Smooth muscle cell (in vitro differentiated cells): Measurements from ENCODE around the gene ANKMY1. TPM values are rescaled to one million over a fixed set of nuclear protein-coding genes. Genes with fewer than 3 reads are reported as not detected.

Experiments used
- DNase-seq: peaks from one replicate; lab custom pipeline; 2025; ENCODE audit not compliant: unreplicated experiment; lab: John Stamatoyannopoulos, UW
- H2AFZ ChIP-seq: fragments of 200-600 bp; sonication (generic); 2 replicates; pipeline ENCODE4 v1.6.0; 2016; ENCODE audit warnings: antibody characterized with exemption, low read depth, mild to moderate bottlenecking
- H3F3A ChIP-seq: fragments of 200-600 bp; sonication (generic); 2 replicates; pipeline ENCODE4 v1.6.0; 2017; ENCODE audit warnings: antibody characterized with exemption, low read depth
- H3K27ac ChIP-seq: fragments of 200-600 bp; sonication (generic); 2 replicates; pipeline ENCODE4 v1.5.1; 2016; ENCODE audit warnings: low read depth, mild to moderate bottlenecking
- H3K27me3 ChIP-seq: fragments of 200-600 bp; sonication (generic); 2 replicates; pipeline ENCODE4 v1.6.1; 2016; ENCODE audit warnings: low read depth, mild to moderate bottlenecking
- H3K36me3 ChIP-seq: fragments of 200-600 bp; sonication (generic); 2 replicates; pipeline ENCODE4 v1.5.1; 2016; ENCODE audit warnings: low read depth
- H3K4me1 ChIP-seq: fragments of 200-600 bp; sonication (generic); 2 replicates; pipeline ENCODE4 v1.5.1; 2016; ENCODE audit warnings: low read depth
- H3K4me2 ChIP-seq: fragments of 200-600 bp; sonication (generic); 2 replicates; pipeline ENCODE4 v1.6.0; 2016; ENCODE audit warnings: mild to moderate bottlenecking
- H3K4me3 ChIP-seq: fragments of 200-600 bp; sonication (generic); 2 replicates; pipeline ENCODE4 v1.5.1; 2016; ENCODE audit warnings: mild to moderate bottlenecking
- H3K79me2 ChIP-seq: fragments of 200-600 bp; sonication (generic); 2 replicates; pipeline ENCODE4 v1.6.0; 2016; ENCODE audit warnings: low read depth, mild to moderate bottlenecking
- H3K9ac ChIP-seq: fragments of 200-600 bp; sonication (generic); 2 replicates; pipeline ENCODE4 v1.6.0; 2016; ENCODE audit warnings: low read depth
- H3K9me3 ChIP-seq: fragments of 200-600 bp; sonication (generic); replicated peaks from 2 replicates; pipeline ENCODE4 v1.5.1; 2016; ENCODE audit warnings: low read depth
- H4K20me1 ChIP-seq: fragments of 200-600 bp; sonication (generic); 2 replicates; pipeline ENCODE4 v1.6.0; 2016; ENCODE audit warnings: low read depth
- CTCF ChIP-seq: fragments of 200-600 bp; sonication (generic); IDR thresholded peaks from 2 replicates; pipeline ENCODE4 v1.5.1; 2017; ENCODE audit warnings: borderline replicate concordance, mild to moderate bottlenecking, antibody characterized with exemption; ENCODE audit not compliant: insufficient read depth, poor library complexity, severe bottlenecking
- WGBS: methylation state at CpG from one replicate; pipeline ENCODE4 v1.1.7; 2016; ENCODE audit warnings: low lambda C conversion rate; 5-methylcytosine and 5-hydroxymethylcytosine counted together
- polyA plus RNA-seq: library from polyadenylated mRNA; unstranded; fragments of >200 nt; fragmentation: Nextera tagmentation; extraction: Ambion mirVana; gene quantifications from 2 replicates; pipeline ENCODE4 v1.2.1, GENCODE V29; 2016
- total RNA-seq: library from RNA; depleted of rRNA; stranded (reverse); fragments of >200 nt; gene quantifications from 2 replicates; pipeline ENCODE4 v1.2.3, GENCODE V29; 2014

The ANKMY1 gene
- total and polyA plus RNA-seq, 2 experiments from 2014 or later = 6.4 to 8.7 TPM

GRCh38 chr2:240577281-240578109, 19.7 kb upstream of the ANKMY1 start:
- H3K9ac ChIP-seq = no peak overlapping the region
- H4K20me1 ChIP-seq = peaks cover 54% of the 10 kb centered on the region
- H3K4me1 ChIP-seq = no peaks in the 10 kb centered on the region
- no peak overlapping the region for H3K27ac ChIP-seq
- H3K36me3 ChIP-seq = no peaks in the 10 kb centered on the region
- no peaks in the 10 kb centered on the region for H3K27me3 ChIP-seq
- H3F3A ChIP-seq = peaks cover 15% of the 10 kb centered on the region
- 95% methylated on average over 22 of the region's 26 CpGs for whole genome bisulfite sequencing
- H3K9me3 ChIP-seq = no peaks in the 10 kb centered on the region
- H3K4me3 ChIP-seq = no peak overlapping the region
- peaks cover 12% of the 10 kb centered on the region for H3K79me2 ChIP-seq
- DNase-seq = no peak
- no peak overlapping the region for H2AFZ ChIP-seq
- no peak overlapping the region for H3K4me2 ChIP-seq
- no peak for TF ChIP-seq CTCF

- Histone ChIP-seq H3K36me3 (no peaks in the 10 kb centered on the region), H3K4me2 (no peak overlapping the region), H3K9me3 (no peaks in the 10 kb centered on the region), H3F3A (peaks cover 15% of the 10 kb centered on the region), H2AFZ (no peak overlapping the region), H4K20me1 (peaks cover 50% of the 10 kb centered on the region), H3K9ac (no peak overlapping the region), H3K4me3 (no peak overlapping the region), H3K27ac (no peak overlapping the region), H3K79me2 (peaks cover 5% of the 10 kb centered on the region), H3K4me1 (no peaks in the 10 kb centered on the region), H3K27me3 (no peaks in the 10 kb centered on the region)
- WGBS = 99% methylated on average over 28 of the region's 32 CpGs
- no peak for DNase-seq
- TF ChIP-seq CTCF = no peak
Measured at GRCh38 chr2:240576436-240577205, 18.8 kb upstream of the ANKMY1 start.

GRCh38 chr2:240576036-240576435, 18.2 kb upstream of the ANKMY1 start:
- TF ChIP-seq CTCF = no peak
- no peaks in the 10 kb centered on the region for H3K9me3 ChIP-seq
- 74% methylated on average over 6 of the region's 6 CpGs for WGBS

More at GRCh38 chr2:240576036-240576435, 18.2 kb upstream of the ANKMY1 start:
- Histone ChIP-seq H3K27me3 (no peaks in the 10 kb centered on the region), H3K27ac (no peak overlapping the region), H2AFZ (no peak overlapping the region), H3K36me3 (no peaks in the 10 kb centered on the region), H3F3A (peaks cover 11% of the 10 kb centered on the region), H3K4me1 (no peaks in the 10 kb centered on the region), H4K20me1 (peaks cover 45% of the 10 kb centered on the region), H3K9ac (no peak overlapping the region), H3K4me3 (no peak overlapping the region), H3K4me2 (no peak overlapping the region), H3K79me2 (no peaks in the 10 kb centered on the region)
- DNase-seq = no peak
